Measurements from ENCODE around the gene RNU7-1.

Gene RNU7-1

DNA sequence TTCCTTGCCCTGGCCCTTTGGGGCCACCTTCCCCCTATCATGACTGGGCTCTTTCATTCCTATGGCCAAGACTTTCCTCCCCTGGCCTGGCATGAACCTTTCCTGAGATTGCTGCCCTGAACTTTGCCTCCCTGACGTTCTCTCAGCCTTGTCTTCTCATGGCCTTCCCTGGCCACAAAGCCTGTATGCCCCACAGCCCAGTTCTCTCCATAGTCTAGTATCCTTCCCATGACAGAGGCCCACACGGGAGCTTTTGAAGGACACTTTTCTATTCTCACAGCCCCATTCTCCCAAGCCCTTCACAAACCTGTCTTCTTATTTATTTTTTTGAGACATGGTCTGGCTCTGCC, 4.5 kb upstream of the RNU7-1 start:
- Histone ChIP-seq H3K36me3 (replicated peaks) (peaks cover 37% of the 10 kb centered on the region), H3K27ac (no peak overlapping the region), H3K27me3 (replicated peaks) (no peaks in the 10 kb centered on the region), H3K4me3 (ENCODE audit: low read depth, low read length) (no peak overlapping the region)
- no peak for DNase-seq
- in situ Hi-C loops (cut with HindIII; ENCODE audit: low pct_ligation_motif_present, low sequenced_read_pairs): no loop called here
- TF ChIP-seq CTCF (IDR thresholded peaks at IDR 0.05; ENCODE audit: low read depth, low read length, missing control alignments): no peak

- H3K27me3 ChIP-seq (replicated peaks): no peaks in the 10 kb centered on the region
- in situ Hi-C loops (cut with HindIII; ENCODE audit: low pct_ligation_motif_present, low sequenced_read_pairs): no loop called here
- peaks cover 24% of the 10 kb centered on the region for H3K36me3 ChIP-seq (replicated peaks)
- DNase-seq: no peak
- no peak for TF ChIP-seq CTCF (IDR thresholded peaks at IDR 0.05; ENCODE audit: low read depth, low read length, missing control alignments)
- no peak overlapping the region for H3K27ac ChIP-seq
- H3K4me3 ChIP-seq (ENCODE audit: low read depth, low read length): no peak overlapping the region
These were observed 2.3 kb upstream of the RNU7-1 start for GRCh38 chr12:6941267-6941666.

GRCh38 chr12:6941782-6942181, 1.8 kb upstream of the RNU7-1 start:
- DNase-seq: no peak
- no peaks in the 10 kb centered on the region for H3K27me3 ChIP-seq (replicated peaks)
- H3K27ac ChIP-seq: no peak overlapping the region
- TF ChIP-seq CTCF (IDR thresholded peaks at IDR 0.05; ENCODE audit: low read depth, low read length, missing control alignments): no peak
- H3K4me3 ChIP-seq (ENCODE audit: low read depth, low read length): no peak overlapping the region
- in situ Hi-C loops (cut with HindIII; ENCODE audit: low pct_ligation_motif_present, low sequenced_read_pairs): no loop called here
- peaks cover 21% of the 10 kb centered on the region for H3K36me3 ChIP-seq (replicated peaks)

DNA sequence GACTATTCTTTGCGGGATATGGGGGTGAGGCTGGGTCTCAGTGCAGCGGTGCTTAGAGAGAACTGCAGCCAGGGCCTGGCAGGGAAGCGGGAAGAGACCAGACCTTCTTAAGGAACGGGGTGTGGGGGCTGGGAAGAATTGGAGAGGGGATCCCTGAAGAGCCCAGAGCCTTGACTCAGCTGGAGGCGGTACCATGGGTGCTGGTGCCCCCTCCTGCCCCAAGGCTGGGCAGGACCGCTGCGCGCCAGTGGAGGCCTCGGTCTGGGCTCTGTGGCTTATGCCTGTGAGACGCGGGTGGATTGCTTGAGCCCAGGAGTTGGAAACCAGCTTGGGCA, 1.3 kb upstream of the RNU7-1 start:
- in situ Hi-C loops (cut with HindIII; ENCODE audit: low pct_ligation_motif_present, low sequenced_read_pairs): no loop called here
- Histone ChIP-seq H3K27ac (peak overlapping the region; percentile 93), H3K36me3 (replicated peaks) (peaks cover 17% of the 10 kb centered on the region)

DNA sequence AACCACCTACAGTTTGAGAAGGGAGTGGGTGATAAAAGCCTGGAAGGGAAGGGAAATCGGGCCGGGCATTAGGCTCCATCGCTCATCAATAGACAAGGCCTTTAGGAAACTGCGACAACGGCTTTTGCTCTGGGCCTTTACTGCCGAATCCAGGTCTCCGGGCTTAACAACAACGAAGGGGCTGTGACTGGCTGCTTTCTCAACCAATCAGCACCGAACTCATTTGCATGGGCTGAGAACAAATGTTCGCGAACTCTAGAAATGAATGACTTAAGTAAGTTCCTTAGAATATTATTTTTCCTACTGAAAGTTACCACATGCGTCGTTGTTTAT, 261 bp upstream of the RNU7-1 start:
- peaks cover 16% of the 10 kb centered on the region for H3K36me3 ChIP-seq (replicated peaks)

More for the DNA sequence above, 1.3 kb upstream of the RNU7-1 start:
- no peak overlapping the region for H3K4me3 ChIP-seq (ENCODE audit: low read depth, low read length)
- no peak for TF ChIP-seq CTCF (IDR thresholded peaks at IDR 0.05; ENCODE audit: low read depth, low read length, missing control alignments)
- no peak for DNase-seq
- H3K27me3 ChIP-seq (replicated peaks): no peaks in the 10 kb centered on the region

More for the DNA sequence above, 261 bp upstream of the RNU7-1 start:
- H3K4me3 ChIP-seq (ENCODE audit: low read depth, low read length): peak overlapping the region; percentile 87
- H3K27me3 ChIP-seq (replicated peaks): no peaks in the 10 kb centered on the region
- H3K27ac ChIP-seq: peak overlapping the region; percentile 93
- no peak for TF ChIP-seq CTCF (IDR thresholded peaks at IDR 0.05; ENCODE audit: low read depth, low read length, missing control alignments)
- DNase-seq: peak; percentile 94
- in situ Hi-C loops (cut with HindIII; ENCODE audit: low pct_ligation_motif_present, low sequenced_read_pairs): no loop called here

Data from brain microvascular endothelial cell (primary cell).